PC-3 (cell line): ENCODE data around the gene PRICKLE2. TPM values are rescaled to one million over a fixed set of nuclear protein-coding genes. Genes with fewer than 3 reads are reported as not detected.

Experiments used
- ATAC-seq: fragments of 200-7000 bp; cut with Tn5 transposase; 2 replicates; pipeline ENCODE4 v1.9.1; 2020; ENCODE audit warnings: mild to moderate bottlenecking, moderate library complexity
- BruUV-seq: library from RNA; stranded (reverse); fragments of 400-500 nt; replicated peaks from 2 replicates; lab custom pipeline; 2021; lab: Mats Ljungman, UMichigan
- CTCF ChIA-PET: fragments of 300-600 bp; sonication (Branson Sonifier 250); formaldehyde crosslinking; loops from one replicate; lab custom pipeline; 2022; ENCODE audit warnings: antibody characterized with exemption; lab: Charles Lee
- POLR2A ChIA-PET: fragments of 300-600 bp; sonication (Branson Sonifier 250); formaldehyde crosslinking; loops from one replicate; lab custom pipeline; 2022; ENCODE audit warnings: antibody characterized with exemption; ENCODE audit not compliant: unreplicated experiment; lab: Charles Lee
- DNase-seq: peaks from one replicate; pipeline ENCODE4 v3.0.0-alpha.2; 2015
- H2AFZ ChIP-seq: fragments of 300-600 bp; sonication (generic); 2 replicates; pipeline ENCODE4 v1.6.0; 2016; ENCODE audit warnings: antibody characterized with exemption, low read length
- H3F3A ChIP-seq: fragments of 300-600 bp; sonication (generic); one replicate; pipeline ENCODE4 v1.6.0; 2017; ENCODE audit warnings: antibody characterized with exemption, low read length, control low read depth, mild to moderate bottlenecking; ENCODE audit not compliant: unreplicated experiment
- H3K27ac ChIP-seq: fragments of 300-600 bp; sonication (generic); 2 replicates; pipeline ENCODE4 v1.5.1; 2016; ENCODE audit warnings: mild to moderate bottlenecking, low read length
- H3K27me3 ChIP-seq: fragments of 300-600 bp; sonication (generic); 2 replicates; pipeline ENCODE4 v1.6.1; 2016; ENCODE audit warnings: low read length, mixed read lengths
- H3K36me3 ChIP-seq: fragments of 300-600 bp; sonication (generic); 2 replicates; pipeline ENCODE4 v1.6.1; 2016; ENCODE audit warnings: low read depth, mixed run types, low read length, mixed read lengths
- H3K4me1 ChIP-seq: fragments of 300-600 bp; sonication (generic); 2 replicates; pipeline ENCODE4 v1.5.1; 2016; ENCODE audit warnings: low read length; ENCODE audit not compliant: insufficient read depth
- H3K4me2 ChIP-seq: fragments of 300-600 bp; sonication (generic); 2 replicates; pipeline ENCODE4 v1.6.0; 2016; ENCODE audit warnings: low read length
- H3K4me3 ChIP-seq: fragments of 300-600 bp; sonication (generic); 2 replicates; pipeline ENCODE4 v1.5.1; 2016; ENCODE audit warnings: mild to moderate bottlenecking, low read length, mixed read lengths
- H3K79me2 ChIP-seq: fragments of 300-600 bp; sonication (generic); 2 replicates; pipeline ENCODE4 v1.6.1; 2017; ENCODE audit warnings: low read length, mixed read lengths
- H3K9ac ChIP-seq: fragments of 300-600 bp; sonication (generic); 2 replicates; pipeline ENCODE4 v1.6.0; 2016; ENCODE audit warnings: mild to moderate bottlenecking, low read length
- H3K9me2 ChIP-seq: fragments of 300-600 bp; sonication (generic); replicated peaks from 2 replicates; pipeline ENCODE4 v1.6.1; 2016; ENCODE audit warnings: mixed run types, low read length, mixed read lengths
- H3K9me3 ChIP-seq: fragments of 300-600 bp; sonication (generic); 2 replicates; pipeline ENCODE4 v1.6.1; 2016; ENCODE audit warnings: low read length, mixed read lengths
- H4K20me1 ChIP-seq: fragments of 300-600 bp; sonication (generic); 2 replicates; pipeline ENCODE4 v1.6.1; 2016; ENCODE audit warnings: low read length, mixed read lengths
- EZH2 ChIP-seq: fragments of 300-600 bp; sonication (generic); IDR thresholded peaks from one replicate; pipeline ENCODE4 v1.6.1; 2017; ENCODE audit warnings: antibody characterized with exemption, mild to moderate bottlenecking, low read length; ENCODE audit not compliant: unreplicated experiment
- EZH2phosphoT487 ChIP-seq: fragments of 300-600 bp; sonication (generic); IDR thresholded peaks from 2 replicates; pipeline ENCODE4 v1.6.1; 2018; ENCODE audit warnings: mild to moderate bottlenecking, antibody characterized with exemption, low read length, borderline replicate concordance
- intact Hi-C: fragments of 100-400 bp; cut with micrococcal nuclease; formaldehyde crosslinking; loops from 2 replicates; pipeline ENCODE4 v1.9.0; 2023
- total RNA-seq: library from RNA; depleted of rRNA; stranded (reverse); fragments of >200 nt; gene quantifications from 2 replicates; pipeline ENCODE4 v1.2.3, GENCODE V29; 2014
- TF ChIP-seq, protein P1 (sequence below): fragments of 300-600 bp; sonication (generic); conservative IDR thresholded peaks from 2 replicates; pipeline ENCODE4 v1.5.1; 2017; ENCODE audit warnings: antibody characterized with exemption, low read depth, mild to moderate bottlenecking, low read length

PRICKLE2 gene
- total RNA-seq, 1 experiment from 2014 or later, result 1.8 TPM

DNA sequence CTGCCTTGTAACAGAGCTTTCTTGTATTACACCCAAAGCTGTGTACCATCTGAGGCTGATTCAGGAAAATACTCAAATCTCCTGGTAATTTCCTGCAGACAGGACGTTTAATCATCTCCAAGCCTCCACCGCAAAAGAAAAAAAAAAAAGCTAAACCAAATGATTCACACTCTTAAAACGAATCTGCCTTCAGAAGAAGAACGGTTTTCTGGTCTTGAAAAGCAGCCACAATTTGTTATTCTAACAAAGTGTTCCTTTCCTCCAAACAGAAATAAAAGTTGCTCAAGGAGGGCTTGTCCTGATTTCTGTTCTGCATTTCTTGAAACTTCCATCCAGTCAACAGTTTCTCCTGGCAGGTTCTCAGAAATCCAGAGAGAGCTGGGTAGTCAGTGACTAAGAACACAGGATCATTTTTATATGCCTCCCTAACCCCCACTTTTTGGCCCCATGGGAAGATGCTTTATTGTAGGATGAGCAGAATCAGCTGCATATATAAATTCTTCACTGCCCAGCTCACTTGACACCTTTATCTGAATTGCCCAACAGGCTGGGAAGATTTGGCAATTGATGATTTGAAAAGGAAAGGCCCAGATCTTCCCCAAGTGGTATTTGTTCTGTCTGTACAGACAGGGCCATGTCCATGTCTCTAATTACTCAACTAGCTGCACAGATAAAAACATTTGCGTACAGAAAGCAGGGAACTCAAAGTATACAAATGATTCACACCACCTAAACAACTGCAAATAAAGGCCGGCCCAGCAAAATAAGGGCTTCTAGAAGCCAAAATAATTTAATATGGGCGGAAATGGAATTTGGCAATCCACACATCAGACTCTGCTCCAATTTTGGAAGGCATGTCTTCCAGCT, 41.0 kb upstream of the PRICKLE2 start:
- H3K4me3 ChIP-seq, result peak overlapping the region; percentile 32; the same call in 1 of the 2 replicates
- peak overlapping the region; percentile 88 for H3K27ac ChIP-seq
- CTCF ChIA-PET, result interaction anchor here (0.5 to 0.6 kb wide), 2 partner anchors 55 to 152 kb away, joined by 3 read pairs; no protein-coding TSS in a partner anchor
- ATAC-seq, result peak; percentile 79
- peak; percentile 56 for DNase-seq
- intact Hi-C loops, result loop anchor here (2.0 to 5.0 kb wide), 3 partner anchors 25 to 131 kb away; no protein-coding TSS in a partner anchor
- peak overlapping the region; percentile 25; the same call in 1 of the 2 replicates for H3K9ac ChIP-seq
- BruUV-seq, result no TSS peak
- no peaks in the 10 kb centered on the region for H3F3A ChIP-seq
- peak overlapping the region; percentile 71 for H3K4me2 ChIP-seq
- H2AFZ ChIP-seq, result peak overlapping the region; percentile 34; the same call in 1 of the 2 replicates
- no peaks in the 10 kb centered on the region for H3K27me3 ChIP-seq
- H3K9me3 ChIP-seq, result no peaks in the 10 kb centered on the region
- H3K36me3 ChIP-seq, result no peaks in the 10 kb centered on the region
- H3K9me2 ChIP-seq, result no peaks in the 10 kb centered on the region
- POLR2A ChIA-PET, result interaction anchor here (0.6 to 0.9 kb wide), 4 partner anchors 30 to 251 kb away, joined by 3 to 8 read pairs (median 4); no protein-coding TSS in a partner anchor
- H3K4me1 ChIP-seq, result peaks cover 31% of the 10 kb centered on the region
- H3K79me2 ChIP-seq, result no peaks in the 10 kb centered on the region
- no peaks in the 10 kb centered on the region for H4K20me1 ChIP-seq
- TF ChIP-seq EZH2phosphoT487 (no peak), EZH2 (no peak)
- TF ChIP-seq, protein P1, sequence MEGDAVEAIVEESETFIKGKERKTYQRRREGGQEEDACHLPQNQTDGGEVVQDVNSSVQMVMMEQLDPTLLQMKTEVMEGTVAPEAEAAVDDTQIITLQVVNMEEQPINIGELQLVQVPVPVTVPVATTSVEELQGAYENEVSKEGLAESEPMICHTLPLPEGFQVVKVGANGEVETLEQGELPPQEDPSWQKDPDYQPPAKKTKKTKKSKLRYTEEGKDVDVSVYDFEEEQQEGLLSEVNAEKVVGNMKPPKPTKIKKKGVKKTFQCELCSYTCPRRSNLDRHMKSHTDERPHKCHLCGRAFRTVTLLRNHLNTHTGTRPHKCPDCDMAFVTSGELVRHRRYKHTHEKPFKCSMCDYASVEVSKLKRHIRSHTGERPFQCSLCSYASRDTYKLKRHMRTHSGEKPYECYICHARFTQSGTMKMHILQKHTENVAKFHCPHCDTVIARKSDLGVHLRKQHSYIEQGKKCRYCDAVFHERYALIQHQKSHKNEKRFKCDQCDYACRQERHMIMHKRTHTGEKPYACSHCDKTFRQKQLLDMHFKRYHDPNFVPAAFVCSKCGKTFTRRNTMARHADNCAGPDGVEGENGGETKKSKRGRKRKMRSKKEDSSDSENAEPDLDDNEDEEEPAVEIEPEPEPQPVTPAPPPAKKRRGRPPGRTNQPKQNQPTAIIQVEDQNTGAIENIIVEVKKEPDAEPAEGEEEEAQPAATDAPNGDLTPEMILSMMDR, result no peak

DNA sequence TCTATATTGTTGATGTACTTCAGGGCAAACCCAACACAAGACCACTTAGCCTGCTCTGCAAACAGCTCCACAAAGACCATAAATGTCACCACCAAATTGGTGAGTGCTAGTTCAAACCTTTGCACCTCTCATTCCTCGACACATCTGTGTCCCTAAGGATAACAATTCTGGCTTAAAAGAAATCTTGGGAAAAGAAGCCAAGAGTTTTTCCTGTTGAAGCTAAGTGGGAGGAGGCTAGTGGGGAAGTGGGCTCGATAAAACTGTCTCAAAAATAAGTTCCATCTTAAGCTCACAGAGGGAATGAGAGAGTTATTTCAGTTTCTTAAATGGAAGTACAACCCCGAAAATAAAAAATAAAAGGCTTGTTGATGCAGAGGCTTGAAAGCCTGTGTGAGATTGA, 40.4 kb upstream of the PRICKLE2 start:
- 0 out of 2 replicates have a peak overlapping the region, but pooled peaks have one; percentile 34 for H2AFZ ChIP-seq
- ChIA-PET POLR2A (interaction anchor here (0.7 to 0.9 kb wide), 2 partner anchors 43 to 103 kb away, joined by 3 to 8 read pairs; no protein-coding TSS in a partner anchor), CTCF (no interaction called here)
- H3K9me3 ChIP-seq, result no peaks in the 10 kb centered on the region
- BruUV-seq, result no TSS peak
- H3K4me1 ChIP-seq, result peaks cover 31% of the 10 kb centered on the region
- peak overlapping the region; percentile 71 for H3K4me2 ChIP-seq
- H3K4me3 ChIP-seq, result peak overlapping the region; percentile 32
- DNase-seq (no peak), ATAC-seq (no peak)
- peak overlapping the region; percentile 88 for H3K27ac ChIP-seq
- no peaks in the 10 kb centered on the region for H3K9me2 ChIP-seq
- H3K9ac ChIP-seq, result peak overlapping the region; percentile 25; the same call in 1 of the 2 replicates
- TF ChIP-seq EZH2 (no peak), EZH2phosphoT487 (no peak)
- TF ChIP-seq, protein P1, result no peak
- H3K79me2 ChIP-seq, result no peaks in the 10 kb centered on the region
- H3K27me3 ChIP-seq, result no peaks in the 10 kb centered on the region
- H4K20me1 ChIP-seq, result no peaks in the 10 kb centered on the region
- H3F3A ChIP-seq, result no peaks in the 10 kb centered on the region
- no peaks in the 10 kb centered on the region for H3K36me3 ChIP-seq
- intact Hi-C loops, result loop anchor here (2.0 to 5.0 kb wide), 3 partner anchors 25 to 132 kb away; no protein-coding TSS in a partner anchor
